HCT116 (cell line): ENCODE measurements around the gene TPI1. TPM values are rescaled to one million over a fixed set of nuclear protein-coding genes. Genes with fewer than 3 reads are reported as not detected.

Experiments
- ATAC-seq: fragments of 200-7000 bp; cut with Tn5 transposase; 2 replicates; pipeline ENCODE4 v1.9.1; 2020; ENCODE audit warnings: mild to moderate bottlenecking, moderate library complexity
- BruUV-seq: library from RNA; stranded (reverse); fragments of 400-500 nt; replicated peaks from 2 replicates; lab custom pipeline; 2021; lab: Mats Ljungman, UMichigan
- CTCF ChIA-PET: fragments of 300-600 bp; sonication (Branson Sonifier 250); formaldehyde crosslinking; loops from one replicate; lab custom pipeline; 2021; ENCODE audit warnings: antibody characterized with exemption; lab: Charles Lee
- POLR2A ChIA-PET: fragments of 300-600, 350-600 bp; sonication (Branson Sonifier 250); formaldehyde crosslinking; loops from one replicate; lab custom pipeline; 2021; ENCODE audit warnings: antibody characterized with exemption; lab: Charles Lee
- RAD21 ChIA-PET, 2 experiments: fragments of 300-600 bp; sonication (Branson Sonifier 250); formaldehyde crosslinking; loops; one replicate each; lab custom pipeline; 2023; ENCODE audit warnings: low total read pairs in 2 of 2; ENCODE audit not compliant: uncharacterized antibody in 2 of 2, unreplicated experiment in 2 of 2, low non-redundant PET in 1 of 2; lab: Charles Lee
- DNase-seq: peaks from one replicate; pipeline ENCODE4 v3.0.0-alpha.2; 2010; ENCODE audit warnings: low read depth, low spot score
- H2AFZ ChIP-seq: fragments of 200-600 bp; shearing (Covaris generic), sonication (generic); 2 replicates; pipeline ENCODE4 v1.6.1; 2017; ENCODE audit warnings: low read depth, mixed run types, mixed read lengths, antibody characterized with exemption, low read length; ENCODE audit not compliant: poor library complexity, severe bottlenecking
- H3K27ac ChIP-seq: 2 replicates; pipeline ENCODE4 v1.5.1; 2012; ENCODE audit warnings: low read depth, low read length
- H3K27me3 ChIP-seq: fragments of 200-600 bp; sonication (generic); 2 replicates; pipeline ENCODE4 v1.6.1; 2016; ENCODE audit warnings: mixed run types, low read length, mixed read lengths; ENCODE audit not compliant: insufficient read depth
- H3K36me3 ChIP-seq, 2 experiments: fragments of 200-500 bp in 1 of 2; fragments of 200-600 bp in 1 of 2; sonication (Bioruptor generic) in 1 of 2; sonication (generic) in 1 of 2; 2 replicates each; pipeline versions ENCODE4 v1.5.1 to v1.6.1; 2014 to 2016; ENCODE audit warnings: low read length in 2 of 2, inconsistent platforms in 1 of 2, mixed read lengths in 1 of 2, mixed run types in 1 of 2; ENCODE audit not compliant: insufficient read depth in 2 of 2, control insufficient read depth in 1 of 2
- H3K4me1 ChIP-seq, 2 experiments: fragments of 200-600 bp in 1 of 2; sonication (generic) in 1 of 2; 2 replicates each; pipeline versions ENCODE4 v1.5.1 to v1.6.1; 2012 to 2017; ENCODE audit warnings: low read length in 2 of 2, inconsistent platforms in 1 of 2, mild to moderate bottlenecking in 1 of 2, mixed read lengths in 1 of 2, mixed run types in 1 of 2, moderate library complexity in 1 of 2; ENCODE audit not compliant: insufficient read depth in 2 of 2, control insufficient read depth in 1 of 2
- H3K4me2 ChIP-seq: fragments of 200-600 bp; sonication (generic); 2 replicates; pipeline ENCODE4 v1.6.1; 2017; ENCODE audit warnings: mixed run types, low read length, mixed read lengths
- H3K4me3 ChIP-seq, 2 experiments: fragments of 200-600 bp in 1 of 2; sonication (generic) in 1 of 2; replicated peaks in 1 of 2; 2 replicates each; pipeline ENCODE4 v1.5.1; 2011 to 2016; ENCODE audit warnings: low read length in 2 of 2, control low read depth in 1 of 2, low read depth in 1 of 2, mild to moderate bottlenecking in 1 of 2, mixed read lengths in 1 of 2, mixed run types in 1 of 2
- H3K79me2 ChIP-seq: fragments of 200-600 bp; sonication (generic); 2 replicates; pipeline ENCODE4 v1.6.1; 2017; ENCODE audit warnings: mild to moderate bottlenecking, mixed run types, low read length, moderate library complexity, mixed read lengths; ENCODE audit not compliant: insufficient read depth
- H3K9ac ChIP-seq: fragments of 200-600 bp; sonication (generic); 2 replicates; pipeline ENCODE4 v1.6.1; 2016; ENCODE audit warnings: low read length, mixed read lengths
- H3K9me2 ChIP-seq: fragments of 200-600 bp; sonication (generic), shearing (Covaris generic); 2 replicates; pipeline ENCODE4 v1.6.1; 2017; ENCODE audit warnings: mixed run types, mild to moderate bottlenecking, moderate library complexity; ENCODE audit not compliant: insufficient read depth
- H3K9me3 ChIP-seq, 2 experiments: fragments of 200-500 bp in 1 of 2; fragments of 200-600 bp in 1 of 2; sonication (Bioruptor generic) in 1 of 2; sonication (generic) in 1 of 2; 2 replicates each; pipeline ENCODE4 v1.6.1; 2014 to 2017; ENCODE audit warnings: low read length in 2 of 2, mixed read lengths in 2 of 2, inconsistent platforms in 1 of 2, low read depth in 1 of 2, mild to moderate bottlenecking in 1 of 2, mixed run types in 1 of 2, moderate library complexity in 1 of 2; ENCODE audit not compliant: control insufficient read depth in 1 of 2, insufficient read depth in 1 of 2
- H4K20me1 ChIP-seq: fragments of 200-600 bp; sonication (generic), shearing (Covaris generic); 2 replicates; pipeline ENCODE4 v1.6.1; 2017; ENCODE audit warnings: mixed run types, mild to moderate bottlenecking, moderate library complexity; ENCODE audit not compliant: insufficient read depth
- CBX3 ChIP-seq: IDR thresholded peaks from 2 replicates; pipeline ENCODE4 v1.6.1; 2012; ENCODE audit warnings: low read depth
- CEBPB ChIP-seq: IDR thresholded peaks from 2 replicates; pipeline ENCODE4 v1.6.1; 2012; ENCODE audit warnings: low read depth
- EGR1 ChIP-seq: IDR thresholded peaks from 2 replicates; pipeline ENCODE4 v1.6.1; 2012; ENCODE audit warnings: low read depth
- EZH2 ChIP-seq: fragments of 200-600 bp; sonication (generic); IDR thresholded peaks from 2 replicates; pipeline ENCODE4 v1.6.1; 2017; ENCODE audit warnings: antibody characterized with exemption, mixed run types
- EZH2phosphoT487 ChIP-seq: fragments of 200-600 bp; IDR thresholded peaks from 2 replicates; pipeline ENCODE4 v1.6.1; 2018; ENCODE audit warnings: antibody characterized with exemption, borderline replicate concordance
- FOSL1 ChIP-seq: IDR thresholded peaks from 2 replicates; pipeline ENCODE4 v1.6.1; 2012; ENCODE audit warnings: low read depth
- JUND ChIP-seq: IDR thresholded peaks from 2 replicates; pipeline ENCODE4 v1.6.1; 2012
- RAD21 ChIP-seq: IDR thresholded peaks from 2 replicates; pipeline ENCODE4 v1.6.1; 2012; ENCODE audit warnings: low read depth, mild to moderate bottlenecking
- SIN3A ChIP-seq: IDR thresholded peaks from 2 replicates; pipeline ENCODE4 v1.6.1; 2012; ENCODE audit warnings: low read depth
- SP1 ChIP-seq: IDR thresholded peaks from 2 replicates; pipeline ENCODE4 v1.6.1; 2012; ENCODE audit warnings: low read depth
- TCF7L2 ChIP-seq: IDR thresholded peaks from 2 replicates; pipeline ENCODE4 v1.7.0; 2011; ENCODE audit warnings: borderline replicate concordance, inconsistent platforms; ENCODE audit not compliant: insufficient read depth, insufficient read length; ENCODE audit errors: extremely low read depth
- YY1 ChIP-seq: IDR thresholded peaks from 2 replicates; pipeline ENCODE4 v1.6.1; 2011; ENCODE audit warnings: low read length, low read depth, moderate library complexity, mild to moderate bottlenecking; ENCODE audit not compliant: insufficient replicate concordance; ENCODE audit errors: extremely low read depth
- ZFX ChIP-seq: fragments of 450-650 bp; IDR thresholded peaks from 2 replicates; pipeline ENCODE4 v1.6.1; 2017
- intact Hi-C: fragments of 100-400 bp; cut with micrococcal nuclease; formaldehyde crosslinking; loops from 2 replicates; pipeline ENCODE4 v1.10.0; 2022
- total RNA-seq: library from RNA; stranded (reverse); gene quantifications from one replicate; pipeline ENCODE4 v1.2.1, GENCODE V29; 2021; ENCODE audit not compliant: unreplicated experiment
- TF ChIP-seq, protein P1 (sequence below): IDR thresholded peaks from 2 replicates; pipeline ENCODE4 v1.6.1; 2012; ENCODE audit warnings: low read depth
- TF ChIP-seq, protein P2 (sequence below): IDR thresholded peaks from 2 replicates; pipeline ENCODE4 v1.6.1; 2012
- TF ChIP-seq, protein P3 (sequence below): IDR thresholded peaks from 2 replicates; pipeline ENCODE4 v1.6.1; 2012
- TF ChIP-seq, protein P4 (sequence below), 3 experiments: fragments of 200-600 bp in 1 of 3; sonication (generic) in 1 of 3; IDR thresholded peaks in 2 of 3; conservative IDR thresholded peaks in 1 of 3; 2 replicates each; pipeline ENCODE4 v1.5.1; 2012 to 2017; ENCODE audit warnings: low read depth in 2 of 3, low read length in 2 of 3, antibody characterized with exemption in 1 of 3, borderline replicate concordance in 1 of 3, control low read depth in 1 of 3, mild to moderate bottlenecking in 1 of 3, mixed read lengths in 1 of 3, mixed run types in 1 of 3, moderate library complexity in 1 of 3; ENCODE audit not compliant: insufficient read depth in 1 of 3

Gene TPI1
- total RNA-seq, 1 experiment from 2014 or later, result 1,068 TPM

DNA sequence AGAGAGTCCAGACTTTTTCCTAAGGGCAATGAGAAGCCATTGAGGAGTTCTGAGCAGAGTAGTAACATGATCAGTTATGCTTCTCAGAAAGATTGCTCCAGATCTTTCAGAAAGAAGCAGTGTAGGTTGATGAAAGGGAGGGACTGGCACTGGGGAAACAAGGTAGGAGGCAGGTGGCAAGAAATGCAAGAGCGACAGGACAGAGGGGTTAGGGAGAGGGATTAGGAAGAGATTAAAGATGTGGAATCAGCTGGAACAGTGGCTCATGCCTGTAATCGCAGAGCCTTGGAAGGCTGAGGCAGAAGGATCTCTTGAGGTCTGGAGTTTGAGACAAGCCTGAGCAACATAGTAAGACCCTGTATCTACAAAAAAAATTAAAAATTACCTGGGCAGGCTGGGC lies 19.7 kb upstream of the TPI1 start:
- TF ChIP-seq TCF7L2, result no peak
- TF ChIP-seq EZH2, result no peak
- no peak for TF ChIP-seq CEBPB
- no peak for TF ChIP-seq RAD21
- no peak for TF ChIP-seq SIN3A
- no peak for TF ChIP-seq ZFX
- TF ChIP-seq YY1, result no peak
- TF ChIP-seq FOSL1, result no peak
- no peak for TF ChIP-seq EZH2phosphoT487
- TF ChIP-seq, protein P1, sequence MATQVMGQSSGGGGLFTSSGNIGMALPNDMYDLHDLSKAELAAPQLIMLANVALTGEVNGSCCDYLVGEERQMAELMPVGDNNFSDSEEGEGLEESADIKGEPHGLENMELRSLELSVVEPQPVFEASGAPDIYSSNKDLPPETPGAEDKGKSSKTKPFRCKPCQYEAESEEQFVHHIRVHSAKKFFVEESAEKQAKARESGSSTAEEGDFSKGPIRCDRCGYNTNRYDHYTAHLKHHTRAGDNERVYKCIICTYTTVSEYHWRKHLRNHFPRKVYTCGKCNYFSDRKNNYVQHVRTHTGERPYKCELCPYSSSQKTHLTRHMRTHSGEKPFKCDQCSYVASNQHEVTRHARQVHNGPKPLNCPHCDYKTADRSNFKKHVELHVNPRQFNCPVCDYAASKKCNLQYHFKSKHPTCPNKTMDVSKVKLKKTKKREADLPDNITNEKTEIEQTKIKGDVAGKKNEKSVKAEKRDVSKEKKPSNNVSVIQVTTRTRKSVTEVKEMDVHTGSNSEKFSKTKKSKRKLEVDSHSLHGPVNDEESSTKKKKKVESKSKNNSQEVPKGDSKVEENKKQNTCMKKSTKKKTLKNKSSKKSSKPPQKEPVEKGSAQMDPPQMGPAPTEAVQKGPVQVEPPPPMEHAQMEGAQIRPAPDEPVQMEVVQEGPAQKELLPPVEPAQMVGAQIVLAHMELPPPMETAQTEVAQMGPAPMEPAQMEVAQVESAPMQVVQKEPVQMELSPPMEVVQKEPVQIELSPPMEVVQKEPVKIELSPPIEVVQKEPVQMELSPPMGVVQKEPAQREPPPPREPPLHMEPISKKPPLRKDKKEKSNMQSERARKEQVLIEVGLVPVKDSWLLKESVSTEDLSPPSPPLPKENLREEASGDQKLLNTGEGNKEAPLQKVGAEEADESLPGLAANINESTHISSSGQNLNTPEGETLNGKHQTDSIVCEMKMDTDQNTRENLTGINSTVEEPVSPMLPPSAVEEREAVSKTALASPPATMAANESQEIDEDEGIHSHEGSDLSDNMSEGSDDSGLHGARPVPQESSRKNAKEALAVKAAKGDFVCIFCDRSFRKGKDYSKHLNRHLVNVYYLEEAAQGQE, result no peak
- TF ChIP-seq, protein P2, sequence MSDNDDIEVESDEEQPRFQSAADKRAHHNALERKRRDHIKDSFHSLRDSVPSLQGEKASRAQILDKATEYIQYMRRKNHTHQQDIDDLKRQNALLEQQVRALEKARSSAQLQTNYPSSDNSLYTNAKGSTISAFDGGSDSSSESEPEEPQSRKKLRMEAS, result no peak
- no peak for TF ChIP-seq EGR1
- TF ChIP-seq JUND, result no peak
- TF ChIP-seq, protein P3, sequence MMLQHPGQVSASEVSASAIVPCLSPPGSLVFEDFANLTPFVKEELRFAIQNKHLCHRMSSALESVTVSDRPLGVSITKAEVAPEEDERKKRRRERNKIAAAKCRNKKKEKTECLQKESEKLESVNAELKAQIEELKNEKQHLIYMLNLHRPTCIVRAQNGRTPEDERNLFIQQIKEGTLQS, result no peak
- TF ChIP-seq CBX3, result no peak
- TF ChIP-seq SP1, result no peak
- TF ChIP-seq, protein P4, sequence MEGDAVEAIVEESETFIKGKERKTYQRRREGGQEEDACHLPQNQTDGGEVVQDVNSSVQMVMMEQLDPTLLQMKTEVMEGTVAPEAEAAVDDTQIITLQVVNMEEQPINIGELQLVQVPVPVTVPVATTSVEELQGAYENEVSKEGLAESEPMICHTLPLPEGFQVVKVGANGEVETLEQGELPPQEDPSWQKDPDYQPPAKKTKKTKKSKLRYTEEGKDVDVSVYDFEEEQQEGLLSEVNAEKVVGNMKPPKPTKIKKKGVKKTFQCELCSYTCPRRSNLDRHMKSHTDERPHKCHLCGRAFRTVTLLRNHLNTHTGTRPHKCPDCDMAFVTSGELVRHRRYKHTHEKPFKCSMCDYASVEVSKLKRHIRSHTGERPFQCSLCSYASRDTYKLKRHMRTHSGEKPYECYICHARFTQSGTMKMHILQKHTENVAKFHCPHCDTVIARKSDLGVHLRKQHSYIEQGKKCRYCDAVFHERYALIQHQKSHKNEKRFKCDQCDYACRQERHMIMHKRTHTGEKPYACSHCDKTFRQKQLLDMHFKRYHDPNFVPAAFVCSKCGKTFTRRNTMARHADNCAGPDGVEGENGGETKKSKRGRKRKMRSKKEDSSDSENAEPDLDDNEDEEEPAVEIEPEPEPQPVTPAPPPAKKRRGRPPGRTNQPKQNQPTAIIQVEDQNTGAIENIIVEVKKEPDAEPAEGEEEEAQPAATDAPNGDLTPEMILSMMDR (IDR thresholded peaks at IDR 0.05 in 2 of 3, conservative IDR thresholded peaks at IDR 0.05 in 1 of 3; ENCODE audit: borderline replicate concordance in 1 of 3, insufficient read depth in 1 of 3, low read depth in 2 of 3, low read length in 2 of 3), result no peak
- H3K79me2 ChIP-seq, result peaks cover 19% of the 10 kb centered on the region
- H3K9me3 ChIP-seq, result no peaks in the 10 kb centered on the region
- no peak overlapping the region for H3K27ac ChIP-seq
- H2AFZ ChIP-seq, result no peak overlapping the region
- H4K20me1 ChIP-seq, result no peaks in the 10 kb centered on the region
- no peaks in the 10 kb centered on the region for H3K27me3 ChIP-seq
- H3K9ac ChIP-seq, result no peak overlapping the region
- RAD21 ChIA-PET, result no interaction called here
- H3K36me3 ChIP-seq, result peaks cover 25 to 44% of the 10 kb centered on the region in 2 experiments; a peak in 3 of 4 replicates
- no TSS peak for BruUV-seq
- CTCF ChIA-PET, result no interaction called here
- DNase-seq, result no peak
- no peak overlapping the region for H3K4me3 ChIP-seq
- POLR2A ChIA-PET, result interaction anchor here (8.9 kb wide), 1 partner anchor 21 kb away, joined by 186 read pairs; the partner anchor contains the start of genes SPSB2 and TPI1
- peaks cover 6 to 17% of the 10 kb centered on the region in 2 experiments for H3K4me1 ChIP-seq
- H3K9me2 ChIP-seq, result no peaks in the 10 kb centered on the region
- H3K4me2 ChIP-seq, result no peak overlapping the region
- intact Hi-C loops, result no loop called here
- ATAC-seq, result no peak
